Smooth muscle cell of the pulmonary artery (primary cell): Measurements from ENCODE around the gene OR4M2. TPM values are rescaled to one million over a fixed set of nuclear protein-coding genes. Genes with fewer than 3 reads are reported as not detected.

Experiments used
- total RNA-seq: library from RNA; depleted of rRNA; stranded (reverse); fragments of >200 nt; gene quantifications from 2 replicates; pipeline ENCODE4 v1.2.3, GENCODE V29; 2014

OR4M2 gene
- total RNA-seq, result not detected in 2 replicates

GRCh38 chr15:22080227-22080626, at the start of gene OR4M2:
Gene OR4M2, plus strand, starts transcription at chr15:22080527. Its CDS starts 98 bp downstream, at chr15:22080625.

Other genes with a start within 250 kb of the OR4M2 start
- not detected in 2 replicates for gene POTEB, start 202.8 kb upstream of the OR4M2 start, total RNA-seq